MCF 10A (cell line): Measurements from ENCODE around the gene MLLT6. TPM values are rescaled to one million over a fixed set of nuclear protein-coding genes. Genes with fewer than 3 reads are reported as not detected.
A peak's percentile ranks its signal among the peaks of the same experiment; 100 is the strongest.

ENCODE experiments used
- BruUV-seq: library from RNA; stranded (reverse); fragments of 400-500 nt; replicated peaks from 2 replicates; lab custom pipeline; 2021; lab: Mats Ljungman, UMichigan
- CTCF ChIA-PET: fragments of 300-600 bp; sonication (Branson Sonifier 250); formaldehyde crosslinking; extraction: SDS; loops from one replicate; lab custom pipeline; 2021; ENCODE audit warnings: antibody characterized with exemption, inconsistent platforms; lab: Yijun Ruan, JAX
- POLR2A ChIA-PET: fragments of 300-600, 350-650 bp; sonication (Branson Sonifier 250); formaldehyde crosslinking; extraction: SDS; loops from one replicate; lab custom pipeline; 2020; ENCODE audit warnings: antibody characterized with exemption, inconsistent platforms; lab: Yijun Ruan, JAX
- DNase-seq: peaks from one replicate; pipeline ENCODE4 v3.0.0-alpha.2; 2018; ENCODE audit not compliant: unreplicated experiment
- H3K27ac Mint-ChIP-seq: one replicate; pipeline ENCODE4 v1.8.0; 2022; ENCODE audit warnings: mild to moderate bottlenecking, low read depth, mixed read lengths; ENCODE audit not compliant: unreplicated experiment
- H3K27me3 Mint-ChIP-seq: one replicate; pipeline ENCODE4 v1.8.0; 2022; ENCODE audit warnings: mixed read lengths; ENCODE audit not compliant: insufficient read depth, unreplicated experiment
- H3K36me3 Mint-ChIP-seq: one replicate; pipeline ENCODE4 v1.8.0; 2022; ENCODE audit warnings: mild to moderate bottlenecking, moderate library complexity, mixed read lengths; ENCODE audit not compliant: insufficient read depth, unreplicated experiment
- H3K4me1 Mint-ChIP-seq: one replicate; pipeline ENCODE4 v1.8.0; 2022; ENCODE audit warnings: mixed read lengths; ENCODE audit not compliant: insufficient read depth, unreplicated experiment
- H3K4me3 Mint-ChIP-seq: one replicate; pipeline ENCODE4 v1.8.0; 2022; ENCODE audit warnings: mild to moderate bottlenecking, moderate library complexity, mixed read lengths; ENCODE audit not compliant: unreplicated experiment
- H3K9me3 Mint-ChIP-seq: one replicate; pipeline ENCODE4 v1.8.0; 2022; ENCODE audit warnings: mixed read lengths; ENCODE audit not compliant: unreplicated experiment
- CTCF ChIP-seq: fragments of 200-600 bp; IDR thresholded peaks from one replicate; pipeline ENCODE4 v1.8.0; 2022; ENCODE audit warnings: antibody characterized with exemption, mild to moderate bottlenecking; ENCODE audit not compliant: unreplicated experiment
- intact Hi-C: fragments of 100-400 bp; cut with micrococcal nuclease; formaldehyde crosslinking; loops from 2 replicates; pipeline ENCODE4 v1.14.1; 2022
- total RNA-seq: library from RNA; stranded (reverse); gene quantifications from 2 replicates; pipeline ENCODE4 v1.2.3, GENCODE V29; 2022

The MLLT6 gene
- total RNA-seq, 1 experiment from 2014 or later, result 65.3 TPM

- ChIA-PET CTCF (interaction anchor here (0.6 to 6.0 kb wide), 15 partner anchors 10 to 1277 kb away, joined by 3 to 45 read pairs (median 4); no protein-coding TSS in a partner anchor), POLR2A (interaction anchor here (0.6 to 2.1 kb wide), 5 partner anchors 11 to 177 kb away, joined by 3 to 7 read pairs (median 3); partner anchors contain the start of gene MLLT6)
- H3K9me3 Mint-ChIP-seq, result no peaks in the 10 kb centered on the region
- H3K36me3 Mint-ChIP-seq, result peaks cover 69% of the 10 kb centered on the region
- H3K4me3 Mint-ChIP-seq, result no peak overlapping the region
- H3K4me1 Mint-ChIP-seq, result peaks cover 18% of the 10 kb centered on the region
- peak; percentile 43 for DNase-seq
- H3K27ac Mint-ChIP-seq, result peak overlapping the region; percentile 31
- intact Hi-C loops, result loop anchor here (1.0 kb wide), 1 partner anchor 58 kb away; no protein-coding TSS in a partner anchor
- H3K27me3 Mint-ChIP-seq, result no peaks in the 10 kb centered on the region
- TF ChIP-seq CTCF, result peak; percentile 89
- TSS peak; percentile 77 for BruUV-seq
Observed at GRCh38 chr17:38735161-38735997, 30.3 kb downstream of the MLLT6 start.

GRCh38 chr17:38738007-38738662 lies 33.1 kb downstream of the MLLT6 start:
- no peak for DNase-seq
- H3K4me3 Mint-ChIP-seq, result no peak overlapping the region
- intact Hi-C loops, result no loop called here
- no TSS peak for BruUV-seq
- H3K4me1 Mint-ChIP-seq, result peaks cover 20% of the 10 kb centered on the region
- H3K27me3 Mint-ChIP-seq, result no peaks in the 10 kb centered on the region
- H3K9me3 Mint-ChIP-seq, result no peaks in the 10 kb centered on the region
- no peak overlapping the region for H3K27ac Mint-ChIP-seq
- peaks cover 72% of the 10 kb centered on the region for H3K36me3 Mint-ChIP-seq
- no peak for TF ChIP-seq CTCF
- ChIA-PET POLR2A (interaction anchor here (1.2 kb wide), 1 partner anchor 14 kb away, joined by 4 read pairs; the partner anchor contains the start of gene PSMB3), CTCF (interaction anchor here (0.9 to 6.0 kb wide), 4 partner anchors 9 to 70 kb away, joined by 3 to 37 read pairs (median 4); no protein-coding TSS in a partner anchor)

GRCh38 chr17:38738686-38739085 lies 33.6 kb downstream of the MLLT6 start:
- ChIA-PET POLR2A (no interaction called here), CTCF (interaction anchor here (1.7 kb wide), 1 partner anchor 9 kb away, joined by 3 read pairs; no protein-coding TSS in a partner anchor)
- no peaks in the 10 kb centered on the region for H3K27me3 Mint-ChIP-seq

More at GRCh38 chr17:38738686-38739085, 33.6 kb downstream of the MLLT6 start:
- Mint-ChIP-seq H3K27ac (no peak overlapping the region), H3K4me1 (peaks cover 17% of the 10 kb centered on the region), H3K9me3 (no peaks in the 10 kb centered on the region), H3K4me3 (no peak overlapping the region), H3K36me3 (peaks cover 73% of the 10 kb centered on the region)
- no peak for TF ChIP-seq CTCF
- BruUV-seq, result no TSS peak
- intact Hi-C loops, result no loop called here
- DNase-seq, result no peak
